NCI-H460 (cell line): ENCODE data around the gene TOMT. TPM values are rescaled to one million over a fixed set of nuclear protein-coding genes. Genes with fewer than 3 reads are reported as not detected.

Experiments
- DNase-seq: peaks from one replicate; pipeline ENCODE4 v3.0.0-alpha.2; 2016; ENCODE audit warnings: low read depth; ENCODE audit errors: extremely low read depth
- polyA plus RNA-seq: library from polyadenylated mRNA; depleted of rRNA; stranded (reverse); fragments of >200 nt; gene quantifications from 2 replicates; pipeline ENCODE4 v1.2.3, GENCODE V29; 2014; cell fraction: nucleus; rRNA removed
- total RNA-seq: library from RNA; depleted of rRNA; stranded (reverse); fragments of >200 nt; shearing (Covaris generic); gene quantifications from 2 replicates; pipeline ENCODE4 v1.2.3, GENCODE V29; 2014; rRNA removed

TOMT gene, protein sequence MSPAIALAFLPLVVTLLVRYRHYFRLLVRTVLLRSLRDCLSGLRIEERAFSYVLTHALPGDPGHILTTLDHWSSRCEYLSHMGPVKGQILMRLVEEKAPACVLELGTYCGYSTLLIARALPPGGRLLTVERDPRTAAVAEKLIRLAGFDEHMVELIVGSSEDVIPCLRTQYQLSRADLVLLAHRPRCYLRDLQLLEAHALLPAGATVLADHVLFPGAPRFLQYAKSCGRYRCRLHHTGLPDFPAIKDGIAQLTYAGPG
- not detected in 2 replicates for total RNA-seq
- 0.21 TPM in 1 of 2 replicates, not detected in the other for polyA plus RNA-seq

DNA sequence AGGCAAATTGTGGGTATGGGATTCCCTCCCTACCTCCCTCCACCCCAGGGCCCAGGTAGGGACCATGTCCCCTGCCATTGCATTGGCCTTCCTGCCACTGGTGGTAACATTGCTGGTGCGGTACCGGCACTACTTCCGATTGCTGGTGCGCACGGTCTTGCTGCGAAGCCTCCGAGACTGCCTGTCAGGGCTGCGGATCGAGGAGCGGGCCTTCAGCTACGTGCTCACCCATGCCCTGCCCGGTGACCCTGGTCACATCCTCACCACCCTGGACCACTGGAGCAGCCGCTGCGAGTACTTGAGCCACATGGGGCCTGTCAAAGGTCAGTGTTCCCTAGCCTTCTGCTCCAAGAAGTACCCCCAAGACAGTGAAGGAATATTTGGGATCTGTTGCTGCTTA, at the start of gene TOMT:
Gene TOMT (plus strand): TSS at position 37 of the 400 bp plus-strand sequence. CDS start 28 bp downstream, at position 65.
- no peak for DNase-seq

DNA sequence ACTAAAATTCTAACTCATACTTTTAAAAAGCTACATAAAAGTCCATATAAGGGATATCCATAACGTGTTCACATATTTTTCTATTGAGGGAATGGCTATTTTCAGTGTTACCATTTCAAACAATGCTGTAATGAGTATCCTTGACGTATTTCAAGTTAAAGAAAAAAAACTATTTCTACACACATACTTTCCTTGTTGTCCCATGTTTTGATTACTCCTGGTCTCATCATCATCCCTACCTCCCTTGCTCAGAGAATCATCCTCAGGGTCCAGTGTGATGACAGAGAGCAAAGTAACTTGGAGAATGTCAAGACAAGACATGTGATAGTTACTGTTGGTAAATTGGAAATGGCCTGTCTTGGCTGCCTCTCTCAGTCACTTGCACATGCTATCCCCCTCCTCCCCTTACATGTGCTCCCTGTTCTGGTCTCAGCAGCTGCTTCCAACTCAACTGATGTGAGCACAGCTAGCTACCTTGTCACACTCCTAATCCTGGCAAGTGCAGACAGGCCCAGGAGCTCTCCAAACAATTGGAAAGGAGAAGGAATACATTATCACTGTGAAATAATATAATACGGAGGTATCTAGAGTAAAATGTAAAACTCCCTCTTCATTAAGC, 47.2 kb upstream of the TOMT start:
- no peak for DNase-seq

DNA sequence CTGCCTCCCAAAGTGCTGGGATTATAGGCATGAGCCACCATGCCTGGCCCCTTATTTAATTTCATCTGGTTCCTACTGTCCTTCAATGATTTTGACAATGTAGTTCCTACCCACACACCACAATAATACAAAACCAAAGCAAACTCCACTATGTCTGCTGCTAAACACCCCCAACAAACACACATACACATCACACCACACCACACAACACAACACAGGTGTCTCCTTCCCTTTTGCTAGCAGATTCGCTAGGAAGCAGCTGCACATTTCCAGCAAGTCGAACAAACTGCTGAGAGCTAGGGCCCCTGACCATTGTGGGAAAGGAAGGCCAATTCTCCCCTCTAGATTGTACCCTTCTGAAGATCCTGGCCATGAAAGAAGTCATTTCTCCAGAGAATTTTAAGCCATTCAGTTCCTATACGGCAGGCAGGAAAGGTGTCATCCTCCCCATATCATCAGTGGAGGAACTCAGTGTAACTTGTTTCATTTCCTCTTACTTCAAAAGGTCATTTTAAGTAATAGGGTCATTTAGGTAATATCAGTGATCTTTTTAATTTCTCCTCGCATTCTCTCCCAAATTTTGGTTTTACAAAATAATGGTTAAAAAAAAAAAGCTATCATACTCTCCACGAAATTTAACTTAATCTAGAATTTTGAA, 43.9 kb upstream of the TOMT start:
- no peak for DNase-seq

DNA sequence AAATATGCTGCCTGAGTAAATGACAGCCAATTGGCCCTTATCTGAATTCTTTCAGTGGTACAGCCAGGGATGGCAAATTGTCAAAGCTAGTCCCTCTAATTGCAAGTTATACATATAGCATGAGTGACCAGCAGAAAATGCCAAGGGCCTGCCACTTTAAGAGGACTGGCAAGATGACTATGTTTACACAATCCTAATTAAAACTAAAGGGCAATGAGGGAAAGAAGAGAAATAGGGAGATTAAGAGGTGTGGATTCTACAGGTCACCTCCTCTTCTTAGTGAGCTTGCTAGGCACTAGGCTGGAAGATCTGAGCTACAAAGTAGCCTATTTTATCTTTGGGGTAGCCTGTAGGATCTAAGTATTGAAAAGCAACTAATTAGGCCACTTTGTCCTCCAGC, 38.9 kb upstream of the TOMT start:
- no peak for DNase-seq

DNA sequence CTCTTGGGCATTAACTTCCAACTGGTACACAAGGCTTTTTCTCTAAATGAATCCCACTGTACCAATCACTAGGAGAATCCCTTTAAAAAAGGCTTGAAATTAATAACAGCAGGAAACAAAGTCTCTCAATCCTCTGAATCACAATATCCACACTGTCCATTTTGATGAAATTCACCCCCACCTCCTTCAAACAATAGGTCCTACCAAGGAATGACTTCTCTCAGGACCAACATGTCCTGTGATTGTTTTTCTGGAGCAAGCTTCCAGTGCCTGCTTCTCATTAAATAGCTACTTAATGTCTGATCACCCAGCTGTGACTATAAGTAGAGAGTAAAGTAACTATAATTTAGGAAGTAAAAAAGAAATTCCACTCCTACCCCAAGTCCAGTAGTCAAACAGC, 38.5 kb upstream of the TOMT start:
- DNase-seq: no peak

DNA sequence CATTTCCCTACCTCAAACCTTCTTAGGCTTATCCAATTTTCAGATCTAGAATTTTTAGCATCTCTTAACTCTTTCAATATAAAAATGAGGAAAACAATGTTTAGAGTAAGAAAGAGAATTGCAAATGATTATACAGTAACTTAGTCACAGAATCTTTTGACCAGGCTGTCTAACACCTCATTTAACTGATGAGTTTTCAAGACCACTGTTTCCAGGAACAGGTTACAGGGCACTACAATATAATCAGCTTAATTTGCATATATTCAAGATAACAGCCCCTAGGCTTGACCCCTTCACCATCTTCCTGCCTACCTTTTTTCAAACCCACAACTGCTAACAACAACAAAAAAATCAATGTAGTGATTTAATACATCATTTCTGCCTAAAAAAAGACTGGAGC, 38.0 kb upstream of the TOMT start:
- DNase-seq: no peak

DNA sequence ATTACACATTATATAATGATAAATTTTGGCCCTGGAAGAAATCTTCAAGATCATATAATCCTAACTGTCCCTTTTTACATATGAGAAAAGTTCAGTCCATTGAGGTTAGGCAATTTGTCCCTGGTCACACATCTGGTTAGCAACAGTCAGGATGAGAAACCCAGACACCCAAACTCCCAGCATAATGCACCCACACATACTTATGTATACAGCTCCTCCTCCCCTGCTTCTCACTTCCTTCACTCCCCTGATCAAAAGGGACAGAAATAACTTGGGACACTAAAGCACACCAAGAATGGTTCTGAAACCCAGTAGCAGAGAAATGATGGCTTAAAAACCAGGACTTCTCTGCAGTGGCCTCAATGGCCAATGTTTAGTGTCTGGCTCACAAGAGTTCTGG, 36.5 kb upstream of the TOMT start:
- DNase-seq: no peak

DNA sequence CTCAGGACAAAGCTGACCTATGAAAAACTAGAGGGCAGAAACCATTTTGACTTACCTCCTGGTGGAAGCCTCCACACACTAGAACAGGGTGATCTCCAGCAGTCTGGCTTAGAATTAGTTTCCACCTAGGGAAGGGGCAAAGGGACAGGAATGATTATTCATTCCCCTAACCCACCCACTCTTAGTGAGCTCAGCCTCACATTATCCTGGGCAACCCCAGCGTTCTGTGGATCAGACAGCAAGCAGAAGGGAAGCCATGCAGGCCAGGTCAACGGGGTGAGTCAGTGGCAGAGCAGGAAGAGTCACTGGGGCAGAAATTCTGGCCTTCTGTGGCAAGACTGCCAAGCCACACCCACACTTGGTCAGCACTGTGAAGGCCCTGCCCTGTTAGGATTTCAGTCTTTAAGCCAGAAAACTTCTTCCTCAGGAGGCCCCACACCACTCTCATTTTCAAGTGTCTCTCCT, 35.9 kb upstream of the TOMT start:
- peak; percentile 71 for DNase-seq

DNA sequence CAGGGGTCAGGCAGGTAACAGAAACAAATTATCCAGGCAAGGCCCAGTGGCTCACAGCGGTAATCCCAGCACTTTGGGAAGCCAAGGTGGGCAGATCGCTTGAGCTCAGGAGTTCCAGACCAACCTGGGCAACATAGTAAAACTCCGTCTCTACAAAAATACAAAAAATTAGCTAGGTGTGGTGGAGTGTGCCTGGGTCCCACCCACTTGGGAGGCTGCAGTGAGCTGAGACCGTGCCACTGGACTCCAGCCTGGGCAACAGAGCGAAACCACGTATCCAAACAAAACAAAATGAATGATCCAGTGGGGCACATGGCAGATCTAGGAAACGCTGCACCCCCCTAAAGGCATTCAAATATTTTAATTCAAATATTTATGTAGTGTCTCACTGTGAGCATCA, 35.2 kb upstream of the TOMT start:
- no peak for DNase-seq

DNA sequence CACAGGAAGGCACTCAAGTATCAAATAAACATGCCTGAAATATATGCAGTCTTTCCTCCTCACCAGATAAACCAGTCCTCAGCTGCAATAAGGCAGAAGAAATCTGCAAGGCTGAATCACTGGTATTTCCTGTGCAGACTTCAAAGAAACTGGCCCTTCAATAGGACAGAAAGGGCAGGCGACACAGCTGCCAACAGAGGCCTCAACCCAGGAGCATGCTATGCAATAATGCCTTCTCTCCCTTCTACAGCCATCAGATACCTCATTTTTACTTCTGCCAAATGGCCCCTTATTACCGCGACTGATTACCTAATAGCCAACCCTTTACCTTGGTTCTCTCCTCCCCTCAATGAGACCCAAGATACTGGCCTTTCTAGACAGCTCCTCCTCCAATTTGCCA, 33.4 kb upstream of the TOMT start:
- no peak for DNase-seq

DNA sequence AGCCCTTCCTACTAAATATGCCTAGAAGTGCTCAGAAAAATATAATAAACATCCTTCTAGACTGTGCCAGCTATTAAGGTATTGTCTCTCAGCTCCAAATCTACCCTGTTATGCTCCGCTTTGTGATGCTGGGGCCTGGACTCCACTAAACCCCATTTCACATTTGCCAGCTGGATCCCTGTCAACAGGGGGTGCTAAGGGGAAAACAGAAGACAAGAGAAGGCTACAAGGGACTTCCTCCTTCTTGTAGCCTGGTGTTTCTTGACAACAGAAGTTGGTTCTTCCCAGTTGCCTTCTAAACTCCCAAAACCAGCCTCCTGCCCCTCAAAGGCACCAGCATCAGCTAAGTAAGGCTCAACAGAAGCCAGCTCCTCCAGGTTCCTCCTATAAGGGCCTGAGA, 30.6 kb upstream of the TOMT start:
- no peak for DNase-seq

DNA sequence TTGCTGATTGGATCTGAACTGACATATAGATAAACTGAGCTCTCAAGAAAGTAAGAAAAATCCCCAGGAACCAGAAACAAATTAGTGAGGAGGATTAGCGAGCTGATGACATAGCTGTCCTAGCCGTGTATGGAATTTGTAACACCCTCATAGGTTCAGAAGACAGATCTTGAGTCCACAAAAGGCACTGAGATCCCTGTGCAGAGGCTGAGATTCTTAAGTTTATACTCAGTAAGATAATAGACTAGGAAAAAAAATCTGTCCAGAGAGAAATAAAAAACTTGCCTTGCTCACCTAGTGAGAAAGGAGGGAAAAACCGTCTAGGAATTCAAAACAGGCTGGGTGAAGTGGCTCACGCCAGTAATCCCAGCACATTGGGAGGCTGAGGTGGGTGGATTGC, 30.0 kb upstream of the TOMT start:
- no peak for DNase-seq

DNA sequence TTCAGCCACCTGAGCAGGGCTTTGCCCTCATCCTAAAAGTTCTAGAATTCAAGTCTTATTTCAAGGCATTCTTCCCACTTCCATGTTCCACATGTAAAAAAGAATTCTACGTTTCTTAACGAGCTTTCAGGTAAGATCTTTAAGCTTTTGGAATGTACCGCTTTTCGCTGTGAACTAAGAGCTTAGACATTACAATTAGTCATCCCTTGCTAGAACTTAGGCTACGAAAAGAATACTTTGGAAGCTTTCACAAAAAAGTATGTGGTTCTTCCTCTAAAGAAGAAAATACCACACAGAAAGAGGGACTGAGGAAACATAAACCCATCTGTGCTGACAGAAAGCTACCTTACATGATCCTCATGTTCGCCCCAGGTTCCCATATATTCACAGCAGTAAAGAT, 27.2 kb upstream of the TOMT start:
- DNase-seq: no peak

DNA sequence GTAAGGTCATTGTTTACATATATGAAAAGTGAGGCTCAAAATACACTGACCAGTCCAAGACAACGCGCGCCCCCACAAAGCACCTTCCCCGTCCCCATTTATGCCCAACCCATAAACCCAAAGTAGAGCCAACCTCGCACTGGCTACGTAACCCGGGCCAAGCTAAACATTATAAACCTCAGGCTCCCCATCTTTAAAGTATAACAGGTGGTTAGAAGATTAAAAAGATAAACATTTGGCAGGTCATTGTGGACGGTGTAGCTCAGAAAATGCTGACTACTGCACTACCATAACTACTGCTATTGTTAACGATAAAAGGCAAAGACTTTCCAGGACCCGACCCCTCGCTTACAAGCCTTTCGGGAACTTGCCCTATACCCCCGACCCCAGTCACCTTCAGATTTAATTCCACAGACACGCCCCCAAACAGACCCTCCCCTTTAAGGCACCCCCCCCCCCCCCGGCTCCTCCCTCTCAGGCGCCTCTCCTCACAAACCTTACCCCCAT, 25.9 kb upstream of the TOMT start:
- DNase-seq: no peak

DNA sequence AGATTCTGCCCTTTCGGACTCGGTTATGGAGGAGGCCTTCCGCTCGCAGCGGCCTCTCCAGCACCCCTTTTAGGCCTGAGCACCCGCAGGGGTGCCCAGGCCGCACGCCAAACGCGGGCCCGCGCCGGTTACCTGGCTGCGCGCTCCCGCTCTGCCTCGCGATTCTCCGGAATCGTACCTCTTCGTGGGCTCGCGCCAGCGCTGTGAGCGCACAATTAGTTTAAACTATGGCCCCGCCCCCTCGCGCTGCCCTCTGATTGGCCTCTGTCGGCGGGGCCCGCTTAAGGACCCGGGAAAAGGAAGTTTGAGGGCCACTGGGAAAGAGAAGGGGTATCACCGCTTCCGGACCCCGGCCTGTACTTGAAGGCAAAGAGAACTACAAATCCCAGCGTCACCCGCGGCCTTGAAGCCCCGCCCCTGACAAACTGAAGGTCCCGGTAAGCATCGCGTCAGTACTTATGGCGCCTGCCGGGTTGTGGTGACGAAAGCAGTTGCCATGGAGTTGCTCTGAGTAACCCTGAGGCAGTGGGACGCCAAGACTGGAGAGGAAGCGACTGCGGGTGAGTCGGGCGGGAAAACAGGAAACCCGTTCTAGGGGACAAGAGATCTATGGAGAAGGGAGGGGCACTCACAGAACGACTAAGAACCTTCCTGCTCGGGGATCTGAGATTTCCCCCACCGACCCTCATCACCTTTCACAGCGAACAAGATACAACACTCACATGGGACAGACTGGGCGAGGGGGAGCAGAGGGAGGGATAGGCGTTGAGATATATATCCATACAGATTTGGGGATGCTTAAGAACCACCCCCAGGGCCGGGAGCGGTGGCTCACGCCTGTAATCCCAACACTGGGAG, 25.2 kb upstream of the TOMT start, which contains the start of the genes LRRC51 and NUMA1:
Gene LRRC51 (plus strand): TSS at position 525 of the 858 bp plus-strand sequence. CDS start 8,234 bp downstream, outside the sequence.
Gene NUMA1 (minus strand): TSS at position 217 of the 858 bp plus-strand sequence. CDS start 44,599 bp downstream, outside the sequence.
- peak; percentile 99 for DNase-seq

DNA sequence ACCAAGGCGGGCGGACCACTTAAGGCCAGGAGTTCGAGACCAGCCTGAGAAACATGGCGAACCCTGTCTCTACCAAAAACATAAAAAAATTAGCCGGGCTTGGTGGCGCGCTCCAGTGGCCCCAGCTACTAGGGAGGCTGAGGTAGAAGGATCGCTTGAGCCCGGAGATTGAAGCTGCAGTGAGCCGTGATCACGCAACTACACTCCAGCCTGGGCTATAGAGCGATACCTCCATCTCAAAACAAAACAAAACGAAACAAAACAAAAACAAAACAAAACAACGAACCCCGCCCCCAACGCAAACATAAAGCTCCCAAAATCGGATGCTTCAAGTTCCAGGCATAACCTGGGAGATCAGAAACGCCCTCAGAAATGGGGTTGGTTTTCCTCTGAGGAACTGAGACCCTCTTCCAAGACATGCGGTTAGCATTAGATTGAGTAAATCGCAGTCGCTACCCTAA, 24.5 kb upstream of the TOMT start:
- no peak for DNase-seq

DNA sequence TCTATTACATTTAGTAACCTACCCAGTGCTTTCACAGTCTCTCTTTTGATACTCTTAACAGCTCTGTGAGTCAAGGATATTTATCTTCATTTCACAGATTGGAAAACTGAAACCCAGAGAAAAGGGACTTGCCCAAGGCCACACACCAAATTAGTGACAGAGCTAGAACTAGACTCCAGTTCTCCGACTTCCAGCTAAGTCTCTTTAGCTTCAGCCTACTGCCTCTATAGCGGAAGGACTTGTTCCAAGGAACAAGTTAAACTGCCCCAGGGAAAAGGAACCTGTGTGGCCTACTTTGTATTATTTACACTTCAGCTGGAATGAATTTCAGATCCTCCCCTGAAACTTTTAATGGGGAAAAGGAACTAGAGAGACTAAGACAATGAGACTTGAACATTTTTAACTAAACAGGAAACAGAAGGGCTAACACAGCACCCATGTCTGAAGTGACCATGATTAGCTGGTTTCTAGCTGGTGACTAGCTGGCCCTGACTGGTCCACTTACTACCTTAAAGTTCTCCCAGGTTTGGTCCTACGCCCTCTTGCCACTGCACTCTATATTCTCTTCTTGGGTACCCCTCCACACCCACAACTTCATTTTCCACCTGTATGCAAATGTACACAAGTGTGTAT, 23.8 kb upstream of the TOMT start:
- no peak for DNase-seq

DNA sequence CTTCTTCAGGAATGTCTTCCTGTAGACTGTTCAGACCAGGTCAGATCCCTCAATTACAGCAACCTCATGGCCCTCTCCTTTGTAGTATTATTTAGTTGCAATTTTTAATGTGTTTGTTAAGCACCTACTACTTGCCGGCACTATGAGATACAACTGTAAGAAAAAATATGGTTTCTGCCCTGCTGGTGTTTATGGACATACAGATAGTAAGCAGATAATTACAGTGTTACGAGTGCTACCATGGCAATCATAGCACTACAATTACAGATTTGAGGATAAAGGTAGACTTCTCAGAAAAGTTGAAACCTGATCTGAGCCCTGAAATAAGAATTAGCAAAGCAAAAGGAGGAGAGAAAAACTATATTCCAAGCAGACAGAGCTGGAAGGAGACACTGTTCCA, 22.3 kb upstream of the TOMT start:
- DNase-seq: no peak

DNA sequence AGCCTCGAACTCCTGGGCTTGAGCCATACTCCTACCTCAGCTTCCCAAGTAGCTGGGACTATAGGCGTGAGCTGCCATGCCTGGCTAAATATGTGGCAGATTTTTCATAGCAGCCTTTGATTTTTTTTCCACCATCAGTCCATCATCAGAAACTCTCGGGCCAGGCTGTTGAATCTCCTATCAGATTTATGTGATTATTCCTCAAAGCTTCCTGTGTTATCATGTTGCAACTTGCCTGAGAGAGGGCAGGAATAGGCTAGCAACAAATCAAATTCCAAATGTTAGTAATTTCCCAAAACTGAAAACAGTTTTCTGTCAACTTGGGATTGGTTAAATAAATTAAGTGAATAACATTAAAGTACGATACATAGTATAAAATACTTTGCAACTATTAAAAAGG, 21.6 kb upstream of the TOMT start:
- no peak for DNase-seq

DNA sequence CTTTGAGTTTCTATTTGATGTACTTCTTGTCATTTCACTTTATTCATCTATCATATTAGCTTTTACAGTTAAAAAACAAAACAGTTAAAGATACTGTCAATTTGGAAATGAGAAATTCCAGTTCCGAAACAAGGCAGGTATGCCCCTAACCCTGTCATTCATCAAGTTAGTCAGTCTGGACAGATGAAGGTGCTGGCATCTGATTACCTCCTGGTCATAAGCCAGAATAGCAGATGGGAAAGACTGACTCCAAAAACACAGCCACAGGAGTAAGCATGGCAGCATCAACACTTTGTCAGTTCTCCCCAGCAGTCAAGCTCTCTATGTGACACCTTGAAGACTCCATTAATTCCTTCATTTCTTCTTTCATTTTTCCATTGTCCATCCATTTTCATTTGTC, 20.8 kb upstream of the TOMT start:
- DNase-seq: no peak
